NCI-H2196 treated with DMSO at 0.1 percent for 48 hours (cell line): ENCODE data around the gene SMAP1.

Source experiments
- DNase-seq: peaks from one replicate; lab custom pipeline; 2025; ENCODE audit not compliant: unreplicated experiment; lab: John Stamatoyannopoulos, UW

The SMAP1 gene

DNA sequence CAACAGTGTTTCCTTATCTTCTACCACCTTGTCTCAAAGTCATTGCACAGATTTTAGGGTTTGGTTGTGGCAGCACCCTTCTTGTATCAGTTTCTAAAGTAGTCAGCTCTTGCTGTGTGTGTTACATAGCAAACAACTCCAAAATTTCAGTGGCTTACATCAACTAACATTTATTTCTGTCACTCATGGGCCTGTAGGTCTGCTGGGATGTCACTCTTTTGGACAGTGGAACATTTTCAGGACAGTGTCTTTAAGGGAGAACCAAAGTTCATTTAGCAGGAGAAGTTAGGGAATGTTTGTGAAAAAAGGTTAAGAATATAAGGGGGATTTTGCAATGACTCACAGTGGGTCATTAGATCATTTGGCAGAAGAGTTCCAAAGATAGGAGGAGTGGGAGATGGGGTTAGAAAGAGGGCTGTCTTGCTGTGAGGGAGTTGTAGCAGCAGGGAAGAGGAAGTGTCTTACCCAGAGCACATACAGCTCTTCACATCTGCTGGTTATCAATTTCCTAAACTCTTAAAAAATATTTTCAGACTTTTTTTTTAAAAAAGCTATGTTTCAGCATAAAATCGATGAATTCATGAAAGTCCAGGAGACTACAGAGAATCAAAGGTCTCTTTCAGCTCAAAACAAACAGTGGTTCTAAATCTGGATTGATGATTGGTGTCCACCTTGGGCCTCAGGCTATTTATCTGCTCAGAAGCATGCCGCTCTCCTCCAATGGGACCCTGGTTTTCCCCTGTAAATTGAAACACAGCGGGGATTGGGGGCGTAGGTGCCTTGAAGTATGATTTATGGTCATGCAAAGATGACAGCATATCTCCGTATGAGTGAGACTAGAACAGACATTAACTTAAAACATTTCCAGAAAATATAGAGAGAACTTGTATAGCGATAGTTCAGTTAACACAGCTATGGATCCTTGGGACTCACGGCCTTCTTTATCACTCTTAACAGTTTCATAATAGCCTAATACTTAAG, 171.9 kb downstream of the SMAP1 start:
- DNase-seq = no peak

DNA sequence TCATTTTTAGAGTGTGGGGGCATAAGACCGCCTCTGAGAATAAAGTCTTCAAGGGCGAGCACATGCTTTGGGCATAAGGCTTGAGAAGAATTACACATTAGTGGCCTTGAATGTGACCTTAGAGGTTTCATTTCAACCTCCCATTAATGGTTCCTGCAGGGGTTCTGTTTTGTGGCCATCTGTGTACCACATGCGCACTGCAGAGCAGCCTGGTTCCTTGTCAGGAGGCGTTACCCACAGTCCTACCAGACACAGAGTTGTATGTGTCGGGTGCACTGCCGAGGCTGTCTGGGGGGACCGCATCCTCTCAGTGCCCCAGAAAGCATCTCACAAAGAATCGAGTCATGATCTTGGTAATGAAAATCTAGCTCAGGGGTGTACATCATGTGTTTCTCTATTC, 173.4 kb downstream of the SMAP1 start:
- DNase-seq = no peak

DNA sequence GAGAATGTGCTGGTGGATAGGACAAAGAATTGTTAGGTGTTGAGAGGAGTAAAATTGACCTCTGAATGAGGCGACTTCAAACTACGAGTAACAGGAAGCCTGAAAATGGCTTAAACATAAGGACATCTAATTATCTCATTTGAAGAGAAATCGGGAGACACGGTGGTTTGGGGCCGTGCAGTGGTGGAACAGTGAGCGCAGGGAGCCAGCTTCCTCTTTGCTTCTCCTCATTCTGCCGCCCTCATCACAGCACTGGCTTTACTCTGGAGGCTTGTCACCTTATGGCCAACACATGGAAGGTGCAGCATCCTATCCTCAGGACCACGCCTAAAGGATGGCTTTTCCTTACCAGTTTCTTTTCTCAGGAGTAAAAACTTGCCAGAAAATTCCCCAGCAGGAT, 174.9 kb downstream of the SMAP1 start:
- no peak for DNase-seq

DNA sequence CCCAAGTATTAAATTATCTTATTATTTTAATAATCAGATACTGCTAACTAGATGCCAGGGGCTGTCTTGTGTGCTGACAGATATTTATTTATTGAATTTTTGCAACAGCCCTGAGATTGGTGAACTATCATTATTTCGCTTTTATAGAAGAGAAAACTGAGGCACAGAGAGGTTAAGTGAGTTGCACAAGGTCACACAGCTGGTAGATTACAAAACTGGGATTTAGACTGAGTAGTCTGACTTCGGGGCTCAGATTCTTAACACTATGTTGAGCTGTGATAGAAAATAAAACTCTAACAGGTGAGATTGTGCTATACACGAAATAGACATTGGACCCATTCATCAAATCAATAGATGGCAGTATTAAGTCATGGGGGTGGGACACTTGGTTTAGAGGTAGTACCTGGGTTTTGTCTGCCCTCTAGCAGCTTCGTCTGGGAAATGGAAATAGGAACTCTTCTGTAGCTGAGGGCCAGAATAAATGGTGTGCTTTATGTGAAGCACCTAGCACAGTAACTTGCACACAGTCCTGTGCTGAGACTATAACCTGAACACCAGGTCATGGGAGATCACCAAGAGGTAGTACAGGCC, 175.7 kb downstream of the SMAP1 start:
- no peak for DNase-seq

DNA sequence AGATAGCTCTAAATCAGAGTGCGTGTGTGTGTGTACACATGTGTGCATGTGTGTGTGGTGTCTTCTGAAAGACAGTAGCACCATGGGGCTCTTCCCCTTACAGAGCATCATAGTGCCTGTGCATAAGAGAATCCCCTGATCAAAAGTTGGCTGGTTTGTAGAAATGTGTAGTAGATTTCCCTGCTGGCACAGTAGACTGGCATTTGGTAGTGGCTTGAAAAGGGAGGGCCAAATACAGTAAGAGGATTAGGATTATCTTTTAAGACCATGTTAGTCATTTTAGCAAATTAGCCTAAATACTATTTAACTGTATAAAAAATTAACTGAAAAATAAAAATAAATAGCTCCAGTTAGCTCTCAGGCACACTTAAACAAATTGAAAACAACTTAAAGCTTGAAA, 176.6 kb downstream of the SMAP1 start:
- DNase-seq = no peak

DNA sequence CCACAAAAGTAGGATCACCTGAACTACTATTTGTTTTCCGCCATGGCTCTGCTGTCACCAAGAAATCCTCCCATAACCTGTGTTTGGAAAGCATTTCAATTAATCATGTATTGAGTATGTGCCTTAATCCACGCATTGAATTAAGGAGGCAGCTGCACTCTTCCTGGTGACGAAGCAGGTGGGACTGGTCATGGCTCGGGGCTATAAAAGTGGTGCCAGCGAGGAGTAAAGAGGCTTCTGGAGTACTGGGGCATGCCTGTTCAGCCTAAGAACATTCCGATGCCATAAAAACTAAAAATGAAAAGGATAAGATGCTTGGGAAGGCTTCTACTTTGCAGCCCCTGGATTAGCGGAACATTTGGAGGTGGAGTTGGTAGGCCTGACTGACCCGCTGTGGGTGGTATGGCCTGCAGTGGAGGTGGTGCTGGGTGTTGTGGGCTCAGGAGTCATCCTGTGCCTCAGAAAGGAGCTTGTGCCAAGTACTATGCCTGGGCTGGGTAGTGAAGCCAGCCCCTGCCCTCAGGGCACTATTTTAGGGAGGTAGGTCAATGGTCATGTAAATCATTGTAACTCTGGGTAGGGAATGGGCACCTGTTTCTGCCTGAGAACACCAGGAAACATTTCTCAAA, 178.6 kb downstream of the SMAP1 start:
- no peak for DNase-seq

DNA sequence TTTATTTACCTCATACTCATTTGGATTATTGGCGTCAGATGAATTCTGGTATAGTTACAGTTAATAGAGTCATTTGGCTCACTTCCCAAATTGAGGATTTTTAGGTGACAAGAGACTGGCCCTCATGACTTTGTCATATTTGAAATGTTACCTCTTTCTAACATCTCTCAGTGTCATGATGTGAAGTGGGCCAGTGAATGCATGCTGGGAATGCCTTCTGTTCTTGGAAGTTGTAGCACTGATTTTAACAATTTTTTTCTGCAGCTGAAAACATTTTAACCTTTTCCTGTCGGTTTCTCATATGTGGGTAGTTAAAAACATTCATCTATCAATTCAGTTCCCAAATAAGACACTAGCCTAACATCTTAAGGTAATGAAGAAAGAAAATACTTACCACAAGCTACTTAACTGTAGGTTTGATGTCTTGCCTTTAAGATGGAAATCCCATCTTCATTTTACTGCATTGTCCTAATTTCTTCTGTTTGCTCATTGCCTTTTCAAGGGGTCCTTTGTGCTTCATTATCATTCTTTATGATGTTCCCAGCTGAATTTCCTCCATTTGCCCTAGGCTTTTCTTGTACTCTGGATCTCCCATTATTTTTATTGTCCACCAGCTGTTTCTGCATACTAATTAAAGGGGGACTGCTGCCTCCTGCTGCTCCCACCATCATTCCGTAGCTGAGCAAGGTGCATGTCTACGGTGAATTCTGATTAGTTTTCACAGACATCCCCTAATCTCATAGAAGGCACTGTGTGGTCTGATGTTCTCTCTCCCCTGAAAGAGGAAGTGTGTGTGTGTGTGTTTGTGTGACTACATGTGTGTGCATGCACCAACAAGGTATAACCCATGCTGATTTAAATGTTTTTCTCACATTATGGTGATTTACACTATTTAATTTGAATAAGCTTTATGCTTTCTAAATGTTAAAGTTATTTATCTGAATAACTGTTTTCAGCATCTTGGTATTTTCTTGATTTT, 179.7 kb downstream of the SMAP1 start:
- no peak for DNase-seq

DNA sequence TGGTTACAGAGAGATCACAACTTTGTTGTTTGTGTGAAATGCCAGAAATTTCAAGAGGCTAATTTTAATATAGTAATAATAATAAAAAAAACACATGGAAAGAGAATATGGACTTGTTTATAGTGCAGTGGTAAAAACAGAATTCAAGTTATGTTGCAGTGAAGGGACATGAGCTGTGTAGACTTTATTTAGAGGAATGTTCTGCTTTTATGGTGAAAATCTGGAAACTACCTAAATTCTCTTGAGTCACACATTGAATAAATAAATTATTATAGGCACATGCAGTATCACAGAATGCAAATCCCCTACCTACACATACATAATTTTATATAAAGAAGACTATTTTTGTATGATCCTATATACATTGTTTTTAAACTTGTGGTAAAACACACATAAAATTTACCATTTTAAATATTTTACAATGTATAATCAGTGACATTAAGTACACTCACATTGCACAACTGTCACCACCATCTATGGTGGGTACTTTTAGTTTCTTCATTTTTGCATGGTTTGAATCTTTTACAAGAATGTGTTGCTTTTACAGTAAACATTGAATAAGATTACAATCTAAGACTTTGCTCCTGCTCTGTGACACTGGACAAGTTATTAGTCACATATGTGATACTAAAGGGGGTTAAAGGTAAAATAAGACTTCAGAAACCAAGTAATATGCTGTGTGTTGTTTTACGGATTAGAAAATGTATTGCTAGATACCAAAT, 181.8 kb downstream of the SMAP1 start:
- DNase-seq = no peak

DNA sequence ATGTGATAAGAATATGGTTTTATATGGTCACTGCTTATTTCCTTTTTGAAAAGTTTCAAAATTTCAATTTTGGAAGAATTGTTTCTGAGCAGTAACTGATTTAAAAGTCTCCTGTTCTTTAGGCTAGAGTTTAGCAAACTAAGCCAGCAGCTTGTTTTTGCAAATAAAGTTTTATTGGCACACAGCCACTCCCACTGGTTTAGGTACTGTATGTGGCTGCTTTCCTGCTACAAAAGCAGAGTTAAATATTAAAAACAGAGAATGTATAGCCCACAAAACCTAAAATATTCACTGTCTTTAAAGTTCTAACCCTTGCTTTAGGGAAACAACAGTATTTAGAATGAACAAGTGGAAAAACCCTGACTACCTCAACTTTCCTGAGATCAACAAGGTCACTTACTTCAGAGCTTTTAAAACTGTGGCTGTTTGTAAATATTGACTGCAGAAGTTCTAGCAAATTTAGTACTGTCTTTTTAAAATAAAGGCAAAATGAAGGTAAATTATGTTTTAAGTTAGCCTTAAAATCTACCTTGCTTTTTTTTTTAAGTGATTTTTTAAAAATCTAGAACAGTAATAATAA, 185.1 kb downstream of the SMAP1 start:
- DNase-seq = no peak

DNA sequence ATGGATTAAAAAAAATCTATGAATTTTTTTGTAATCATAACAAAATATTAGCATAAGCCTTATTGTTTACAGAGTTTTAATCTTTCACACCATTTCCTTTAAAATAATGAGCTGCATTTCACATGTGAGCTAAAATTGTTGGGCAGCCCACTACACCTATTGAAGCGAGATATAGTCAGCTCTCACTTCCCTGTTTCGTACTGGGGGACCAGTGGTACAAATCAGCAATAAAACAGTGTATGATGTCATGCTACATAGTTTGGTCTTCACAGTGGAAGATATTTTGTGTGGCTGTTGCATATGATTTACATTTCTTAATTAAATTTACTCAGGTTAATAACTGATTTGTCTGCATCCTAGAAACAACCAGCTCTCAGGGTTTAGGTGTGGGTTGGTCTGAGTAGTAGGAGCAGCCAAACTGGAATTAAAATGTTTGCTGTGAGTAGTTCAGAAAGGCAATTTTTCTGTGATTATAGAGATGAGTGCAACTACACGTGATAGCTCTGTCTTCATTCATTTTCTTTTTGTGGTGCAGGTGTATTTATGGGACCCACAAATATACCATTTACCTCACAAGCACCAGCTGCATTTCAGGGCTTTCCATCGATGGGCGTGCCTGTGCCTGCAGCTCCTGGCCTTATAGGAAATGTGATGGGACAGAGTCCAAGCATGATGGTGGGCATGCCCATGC, 189.8 kb downstream of the SMAP1 start:
- DNase-seq = no peak

DNA sequence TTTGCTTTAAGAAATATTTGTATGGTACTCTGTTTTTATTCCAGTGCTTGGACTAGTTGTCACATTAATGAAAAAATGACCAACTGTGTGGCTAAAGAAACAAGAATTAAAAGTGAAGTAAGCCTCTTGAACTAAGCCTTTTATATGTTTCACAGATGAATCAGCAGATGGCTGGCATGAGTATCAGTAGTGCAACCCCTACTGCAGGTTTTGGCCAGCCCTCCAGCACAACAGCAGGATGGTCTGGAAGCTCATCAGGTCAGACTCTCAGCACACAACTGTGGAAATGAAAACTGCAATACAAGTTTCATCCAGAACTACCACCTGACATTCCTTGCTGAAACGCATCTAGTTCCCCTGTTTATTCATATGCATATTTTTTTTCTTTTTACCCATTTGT, 192.4 kb downstream of the SMAP1 start:
- no peak for DNase-seq

DNA sequence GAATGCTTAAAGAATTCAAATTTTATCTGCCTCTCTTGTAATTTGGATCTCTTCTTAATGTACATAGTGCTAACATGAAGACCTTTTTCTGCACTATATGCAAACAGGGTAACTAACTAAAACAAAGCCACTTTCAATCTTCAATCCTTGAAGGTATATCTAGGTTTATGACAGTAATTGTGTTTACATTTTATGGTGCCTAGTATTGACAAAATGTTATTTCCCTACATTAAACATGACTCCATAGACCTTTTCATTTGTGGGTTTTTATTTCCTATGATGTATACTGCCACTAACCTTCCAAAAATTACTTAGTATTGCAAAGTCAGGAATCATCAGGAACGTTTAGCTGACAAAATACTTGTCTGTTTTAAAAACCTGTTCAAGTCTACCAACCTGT, 193.2 kb downstream of the SMAP1 start:
- no peak for DNase-seq

DNA sequence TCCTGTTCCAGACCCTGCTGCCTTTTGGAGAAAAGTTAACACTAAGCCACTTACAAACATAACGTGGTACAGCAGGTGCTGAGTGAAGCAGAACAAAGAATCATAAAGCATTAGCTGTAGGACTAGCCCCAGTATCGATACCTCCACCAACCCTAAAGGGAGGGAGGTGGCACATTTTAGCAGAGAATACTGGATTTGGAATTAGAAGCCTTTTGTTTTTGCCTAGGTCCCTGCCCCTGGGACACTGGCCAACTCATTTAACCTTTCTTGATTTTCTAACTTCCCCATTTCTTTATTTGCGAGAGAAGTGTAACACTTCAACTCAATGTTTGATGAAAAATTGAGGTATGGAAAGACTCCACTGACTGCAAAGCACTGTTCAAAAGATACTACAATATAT, 195.7 kb downstream of the SMAP1 start:
- no peak for DNase-seq

DNA sequence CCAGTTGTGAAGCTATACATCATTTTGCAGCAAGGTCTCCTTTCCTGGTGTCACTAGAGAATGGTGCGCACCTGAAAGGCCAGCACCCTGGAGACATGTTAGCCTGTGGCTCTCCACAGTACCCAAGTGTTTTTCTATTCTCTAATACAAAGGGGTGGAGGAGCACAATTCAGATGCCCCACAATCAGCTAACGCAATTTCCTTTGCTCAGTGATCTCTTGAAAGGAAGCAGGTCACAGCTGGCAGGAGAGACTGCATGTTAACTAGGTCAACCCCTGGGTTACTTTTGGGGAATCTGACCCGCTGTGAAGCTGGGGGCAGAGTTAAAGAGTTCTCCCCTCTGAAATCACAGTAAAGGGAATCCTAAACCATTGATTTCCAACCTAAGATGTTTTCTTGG, 196.7 kb downstream of the SMAP1 start:
- no peak for DNase-seq

DNA sequence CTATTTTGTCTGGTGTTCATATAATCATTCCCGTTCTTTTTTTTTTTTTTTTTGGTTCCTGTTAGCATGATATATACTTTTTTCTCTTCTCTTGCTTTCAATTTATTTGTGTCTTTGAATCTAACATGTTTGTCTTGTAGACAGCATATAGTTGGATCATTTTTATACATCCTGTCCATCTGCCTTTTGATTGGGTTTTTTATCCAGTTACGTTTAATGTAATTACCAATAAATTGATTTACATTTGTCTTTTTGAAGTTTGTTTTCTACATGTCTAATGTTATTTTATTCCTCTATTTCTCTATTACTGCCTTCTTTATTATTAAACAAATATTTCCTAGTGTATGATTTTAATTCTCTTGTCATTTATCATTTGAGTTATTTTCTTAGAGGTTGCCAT, 204.8 kb downstream of the SMAP1 start:
- DNase-seq = no peak

DNA sequence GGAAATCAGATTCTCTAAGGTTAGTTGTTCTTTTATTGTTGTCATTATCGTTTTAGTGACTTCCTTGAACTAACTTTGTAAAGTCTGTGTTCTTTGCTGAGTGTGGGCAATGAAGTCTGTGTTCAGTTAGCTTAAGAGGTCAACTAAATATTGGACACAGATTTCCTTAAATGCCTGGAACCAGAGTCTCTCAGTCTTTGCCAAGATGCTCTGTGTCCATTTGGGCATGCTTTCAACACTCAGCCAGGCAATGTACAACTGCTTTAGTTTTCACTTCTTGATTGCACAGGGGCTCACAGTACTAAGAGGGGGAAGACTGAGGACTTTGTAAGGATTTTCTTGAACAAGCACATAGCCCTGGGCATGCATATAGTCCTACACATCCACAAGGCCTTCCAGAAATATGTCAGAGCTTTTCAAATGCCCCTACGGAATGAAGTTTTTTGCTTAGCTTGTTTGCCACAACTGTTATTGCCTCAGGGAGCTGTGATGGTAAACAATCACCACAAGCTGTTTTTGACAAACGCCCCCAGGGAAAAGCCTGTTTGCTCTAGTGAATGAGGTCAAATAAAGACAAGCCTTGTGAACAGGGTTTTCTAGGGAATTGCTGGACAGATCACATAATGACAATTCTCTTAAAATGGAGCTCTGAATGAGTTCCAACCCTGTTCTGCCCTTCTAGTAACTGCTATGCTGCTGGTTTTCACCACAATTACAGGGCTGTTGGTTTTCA, 206.7 kb downstream of the SMAP1 start:
- DNase-seq = no peak

DNA sequence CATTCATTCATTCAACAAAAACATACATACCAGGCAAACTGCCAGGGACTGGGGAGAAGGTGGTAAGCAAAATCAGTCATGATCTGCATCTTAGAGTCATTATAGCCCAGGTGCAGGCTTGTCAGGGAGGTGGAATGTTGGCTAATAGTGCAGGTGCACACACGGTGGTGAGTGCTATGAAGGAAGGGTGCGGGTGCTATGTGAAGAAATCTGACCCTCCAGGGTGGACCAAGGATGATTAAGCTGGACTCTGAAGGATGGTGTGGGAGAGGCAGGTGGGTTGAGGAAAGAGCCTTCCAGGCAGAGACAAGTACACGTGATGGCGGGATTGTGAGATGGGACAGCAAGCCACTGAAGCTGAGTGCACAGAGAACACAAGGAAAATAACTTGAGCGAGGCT, 211.8 kb downstream of the SMAP1 start:
- no peak for DNase-seq

DNA sequence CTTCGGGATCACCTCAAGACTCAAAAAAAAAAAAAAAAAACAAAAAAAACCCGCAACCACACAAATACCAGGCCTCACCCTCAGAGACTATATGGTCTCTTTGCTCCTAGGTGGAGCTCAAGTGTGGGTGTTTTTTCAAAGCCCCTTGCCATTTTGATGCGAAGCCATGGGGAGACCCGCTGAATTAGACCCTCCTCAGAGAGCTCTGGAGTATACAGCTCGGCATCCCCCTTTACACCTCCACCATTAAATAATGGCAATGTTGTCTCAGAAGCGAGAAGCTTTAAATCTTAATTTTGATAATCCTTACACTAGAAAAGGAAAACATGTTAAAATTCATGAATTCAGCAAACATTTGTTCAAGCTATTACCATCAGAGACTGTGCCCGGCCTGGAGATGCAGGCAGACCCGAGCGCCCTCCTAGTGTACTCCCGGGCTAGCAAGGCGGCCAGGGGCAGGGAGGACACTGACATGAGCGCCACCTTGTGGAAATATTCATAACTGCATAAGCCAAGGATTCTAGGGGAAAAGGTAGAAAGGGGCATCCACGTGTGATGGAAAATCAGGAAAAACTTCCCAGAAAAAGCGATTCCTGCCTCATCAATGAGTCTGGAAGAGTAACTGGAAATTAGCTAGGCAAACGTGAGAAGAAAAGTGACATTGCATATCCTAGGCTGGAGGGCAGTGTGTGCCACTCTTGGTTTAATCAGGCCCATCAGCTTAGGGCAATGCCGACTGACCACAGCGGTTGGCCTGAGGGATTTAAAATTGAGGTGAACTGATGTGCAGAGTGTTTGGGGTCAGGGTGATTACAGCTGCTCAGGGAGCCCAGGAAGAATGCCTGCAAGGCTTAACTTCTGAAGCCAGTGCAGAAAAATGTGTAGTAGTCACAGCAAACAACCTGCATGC, 216.6 kb downstream of the SMAP1 start:
- DNase-seq = peak; percentile 6
